Fibroblast of mammary gland (primary cell): ENCODE data around the gene LYRM7.

ENCODE experiments used
- DNase-seq: peaks from one replicate; pipeline ENCODE4 v3.0.0-alpha.2; 2010; ENCODE audit warnings: low read depth
- H3K4me3 ChIP-seq: 2 replicates; pipeline ENCODE4 v1.5.1; 2011; ENCODE audit warnings: low read depth, mild to moderate bottlenecking, low read length, moderate library complexity; ENCODE audit not compliant: control insufficient read depth
- CTCF ChIP-seq: conservative IDR thresholded peaks from 2 replicates; pipeline ENCODE4 v1.5.1; 2011; ENCODE audit warnings: low read depth, low read length, inconsistent platforms; ENCODE audit not compliant: control insufficient read depth, insufficient read depth

Gene LYRM7

GRCh38 chr5:131223751-131224386 lies 53.1 kb downstream of the LYRM7 start:
- H3K4me3 ChIP-seq = no peak overlapping the region
- no peak for TF ChIP-seq CTCF
- no peak for DNase-seq

DNA sequence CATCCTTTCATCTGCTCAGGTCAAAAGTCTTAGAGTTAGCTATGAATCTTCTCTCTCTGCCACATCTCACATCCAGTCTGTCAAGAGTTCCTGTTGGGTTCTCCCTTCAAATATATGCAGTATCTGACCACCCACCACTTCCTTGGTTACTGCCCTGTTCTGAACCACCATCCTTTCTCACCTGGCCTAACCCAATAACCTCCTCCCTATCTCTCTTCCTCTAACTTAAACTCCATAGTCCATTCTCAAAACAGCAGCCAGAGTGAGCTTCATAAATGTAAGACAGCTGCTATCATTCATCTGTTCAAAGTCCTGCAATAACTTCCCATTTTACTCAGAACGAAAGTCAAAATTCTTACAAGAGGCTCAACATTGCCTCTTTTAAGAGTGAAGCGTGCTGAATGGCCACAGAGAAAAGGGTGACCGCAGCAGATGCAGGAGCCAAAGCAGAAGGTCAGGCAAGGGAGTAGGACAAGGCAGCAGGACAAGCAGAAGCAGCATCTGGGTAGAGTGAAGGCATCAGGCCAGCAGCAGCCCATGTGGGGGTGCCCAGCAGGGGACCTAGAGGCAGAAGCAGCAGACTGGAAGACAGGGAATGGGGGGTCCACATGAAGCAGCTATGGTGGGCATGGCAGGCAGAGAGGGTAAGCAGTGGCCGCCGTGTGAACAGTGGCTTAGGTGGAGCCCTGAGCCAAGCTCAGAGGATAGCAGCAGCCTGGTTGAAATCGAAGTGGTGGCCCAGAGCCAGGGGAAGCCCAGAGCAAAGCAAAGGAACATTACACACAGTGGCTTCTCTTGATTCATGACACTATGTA lies 53.9 kb downstream of the LYRM7 start:
- no peak overlapping the region for H3K4me3 ChIP-seq
- DNase-seq = no peak
- TF ChIP-seq CTCF = no peak

DNA sequence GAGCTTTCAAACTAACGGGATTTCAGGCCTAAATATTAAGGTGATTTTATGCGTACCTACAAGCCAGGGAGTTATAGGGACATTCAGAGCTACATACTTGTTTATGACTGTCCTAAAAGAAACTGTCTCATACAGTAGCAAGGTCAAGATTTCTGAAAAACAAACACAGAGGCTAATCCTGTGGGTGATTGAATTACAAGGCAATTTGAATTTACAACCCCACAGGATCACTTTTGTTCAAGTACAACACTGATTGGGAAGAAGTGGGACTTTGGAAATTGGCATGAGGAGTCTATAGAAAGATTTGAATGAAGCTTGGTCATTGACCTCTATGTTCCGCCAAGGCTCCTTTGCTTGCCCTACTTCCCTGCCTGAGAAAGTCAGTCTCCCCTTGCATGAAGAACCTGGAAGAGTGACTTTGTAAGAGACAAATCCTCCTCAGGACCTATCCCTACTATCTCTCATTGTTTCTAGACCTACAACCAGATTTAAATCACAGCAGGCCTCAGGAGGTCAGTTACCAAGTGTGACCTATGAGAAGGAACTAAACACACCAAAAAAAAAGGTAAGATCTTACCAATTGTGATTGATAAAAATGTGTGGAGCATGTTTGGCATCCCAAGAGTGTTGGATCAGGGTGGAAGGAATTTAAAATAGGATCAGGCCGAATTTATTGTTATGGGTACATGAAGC lies 54.7 kb downstream of the LYRM7 start:
- H3K4me3 ChIP-seq = no peak overlapping the region
- DNase-seq = no peak
- no peak for TF ChIP-seq CTCF

- no peak for DNase-seq
- TF ChIP-seq CTCF = no peak
- H3K4me3 ChIP-seq = no peak overlapping the region
Observed at GRCh38 chr5:131226899-131227298, 56.2 kb downstream of the LYRM7 start.

GRCh38 chr5:131228646-131229045 lies 57.9 kb downstream of the LYRM7 start:
- no peak for TF ChIP-seq CTCF
- no peak for DNase-seq
- H3K4me3 ChIP-seq = no peak overlapping the region

DNA sequence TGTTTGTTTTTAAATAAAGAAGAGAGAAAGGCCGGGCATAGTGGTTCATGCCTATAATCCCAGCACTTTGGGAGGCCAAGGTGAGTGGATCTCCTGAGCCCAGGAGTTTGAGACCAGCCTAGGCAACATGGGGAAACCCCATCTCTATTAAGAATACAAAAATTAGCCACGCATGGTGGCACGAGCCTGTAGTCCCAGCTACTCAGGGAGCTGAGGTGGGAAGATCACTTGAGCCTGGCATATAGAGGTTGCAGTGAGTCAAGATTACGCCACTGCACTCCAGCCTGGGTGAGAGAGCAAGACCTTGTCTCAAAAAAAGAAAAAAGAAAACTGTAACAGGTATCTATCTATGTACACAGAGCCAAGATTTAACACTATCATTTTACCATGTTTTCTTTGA lies 58.9 kb downstream of the LYRM7 start:
- no peak for TF ChIP-seq CTCF
- H3K4me3 ChIP-seq = no peak overlapping the region
- DNase-seq = no peak
